GM12878 (cell line): ENCODE results near the gene SORCS2. TPM values are rescaled to one million over a fixed set of nuclear protein-coding genes. Genes with fewer than 3 reads are reported as not detected.

ENCODE experiments used
- ATAC-seq: fragments of 200-7000 bp; cut with Tn5 transposase; 3 replicates; pipeline ENCODE4 v1.9.1; 2020; ENCODE audit warnings: mild to moderate bottlenecking, moderate library complexity
- BruUV-seq: library from RNA; stranded (reverse); fragments of 400-500 nt; replicated peaks from 2 replicates; lab custom pipeline; 2021; lab: Mats Ljungman, UMichigan
- CTCF ChIA-PET: fragments of 300-600 bp; sonication (Branson Sonifier 250); formaldehyde crosslinking; extraction: SDS; loops from one replicate; lab custom pipeline; 2021; ENCODE audit warnings: inconsistent platforms; lab: Yijun Ruan, JAX
- POLR2A ChIA-PET: fragments of 350-600 bp; formaldehyde crosslinking; extraction: SDS; loops from one replicate; lab custom pipeline; 2021; ENCODE audit warnings: inconsistent platforms; lab: Charles Lee
- RAD21 ChIA-PET: fragments of 300-600 bp; sonication (Branson Sonifier 250); formaldehyde crosslinking; loops from one replicate; lab custom pipeline; 2023; ENCODE audit warnings: antibody characterized with exemption; ENCODE audit not compliant: unreplicated experiment; lab: Charles Lee
- SMC1A ChIA-PET: fragments of 300-600 bp; sonication (Branson Sonifier 250); formaldehyde crosslinking; loops from one replicate; lab custom pipeline; 2023; ENCODE audit not compliant: unreplicated experiment, uncharacterized antibody; lab: Charles Lee
- DNase-seq: peaks from one replicate; pipeline ENCODE4 v3.0.0-alpha.2; 2011; ENCODE audit warnings: low read depth, low spot score
- FAIRE-seq: peaks from 3 replicates; lab custom pipeline; 2011; peaks lifted over from hg19 to GRCh38; lab: Jason Lieb, UNC
- H2AFZ ChIP-seq: 2 replicates; pipeline ENCODE4 v1.6.0; 2011; ENCODE audit warnings: low read depth, low read length, control low read depth; ENCODE audit not compliant: control insufficient read depth
- H3K27ac ChIP-seq: 2 replicates; pipeline ENCODE4 v1.5.1; 2011; ENCODE audit warnings: control low read depth; ENCODE audit not compliant: control insufficient read depth, insufficient read depth
- H3K27me3 ChIP-seq, 2 experiments: replicated peaks in 1 of 2; 2 replicates each; pipeline versions ENCODE4 v1.6.0 to v1.6.1; 2011; ENCODE audit warnings: low read length in 1 of 2; ENCODE audit not compliant: control insufficient read depth in 2 of 2, insufficient read depth in 2 of 2
- H3K36me3 ChIP-seq, 2 experiments: 2 replicates each; pipeline ENCODE4 v1.5.1; 2011; ENCODE audit warnings: low read length in 1 of 2; ENCODE audit not compliant: control insufficient read depth in 2 of 2, insufficient read depth in 2 of 2
- H3K4me1 ChIP-seq: 2 replicates; pipeline ENCODE4 v1.6.1; 2011; ENCODE audit warnings: mild to moderate bottlenecking, low read length, moderate library complexity, mixed read lengths; ENCODE audit not compliant: control insufficient read depth, insufficient read depth
- H3K4me2 ChIP-seq: 2 replicates; pipeline ENCODE4 v1.6.0; 2011; ENCODE audit warnings: control low read depth; ENCODE audit not compliant: control insufficient read depth, insufficient read depth
- H3K4me3 ChIP-seq: fragments of 200-600 bp; sonication (generic); 2 replicates; pipeline ENCODE4 v1.5.1; 2016
- H3K79me2 ChIP-seq: 2 replicates; pipeline ENCODE4 v1.6.0; 2011; ENCODE audit warnings: low read length; ENCODE audit not compliant: control insufficient read depth, insufficient read depth
- H3K9ac ChIP-seq: 2 replicates; pipeline ENCODE4 v1.8.0; 2011; ENCODE audit warnings: low read length, control low read depth, mixed read lengths; ENCODE audit not compliant: control insufficient read depth, insufficient read depth
- H3K9me3 ChIP-seq: replicated peaks from 3 replicates; pipeline ENCODE4 v1.5.1; 2011; ENCODE audit warnings: mild to moderate bottlenecking, low read length; ENCODE audit not compliant: control insufficient read depth, insufficient read depth
- H4K20me1 ChIP-seq: 2 replicates; pipeline ENCODE4 v1.6.0; 2011; ENCODE audit not compliant: control insufficient read depth, insufficient read depth
- ATF2 ChIP-seq: IDR thresholded peaks from 2 replicates; pipeline ENCODE4 v1.6.1; 2012; ENCODE audit warnings: low read length, inconsistent platforms
- ATF7 ChIP-seq: fragments of 450-650 bp; IDR thresholded peaks from 2 replicates; pipeline ENCODE4 v1.6.1; 2016; ENCODE audit warnings: low read depth, mild to moderate bottlenecking
- CHD1 ChIP-seq: IDR thresholded peaks from 2 replicates; pipeline ENCODE4 v1.6.1; 2012; ENCODE audit warnings: low read depth, low read length, improper control_type of control experiment
- CREM ChIP-seq: IDR thresholded peaks from 2 replicates; pipeline ENCODE4 v1.6.1; 2014; ENCODE audit warnings: antibody characterized with exemption, low read depth
- DPF2 ChIP-seq: fragments of 450-650 bp; IDR thresholded peaks from 2 replicates; pipeline ENCODE4 v1.6.1; 2017; ENCODE audit warnings: mild to moderate bottlenecking
- IRF4 ChIP-seq: IDR thresholded peaks from 2 replicates; pipeline ENCODE4 v1.6.1; 2011; ENCODE audit warnings: low read depth, low read length
- MTA3 ChIP-seq: IDR thresholded peaks from 2 replicates; pipeline ENCODE4 v1.6.1; 2012; ENCODE audit warnings: low read length, inconsistent platforms, borderline replicate concordance
- NR2C1 ChIP-seq: fragments of 450-650 bp; IDR thresholded peaks from 2 replicates; pipeline ENCODE4 v1.6.1; 2017; ENCODE audit warnings: antibody characterized with exemption, mild to moderate bottlenecking, moderate library complexity
- SMAD1 ChIP-seq: fragments of 450-650 bp; IDR thresholded peaks from 2 replicates; pipeline ENCODE4 v1.6.1; 2018; ENCODE audit warnings: mild to moderate bottlenecking, low read depth; ENCODE audit not compliant: partially characterized antibody
- SUZ12 ChIP-seq: fragments of 200-600 bp; sonication (generic); IDR thresholded peaks from one replicate; pipeline ENCODE4 v1.6.1; 2018; ENCODE audit warnings: antibody characterized with exemption, mild to moderate bottlenecking; ENCODE audit not compliant: unreplicated experiment
- TBL1XR1 ChIP-seq: IDR thresholded peaks from 2 replicates; pipeline ENCODE4 v1.6.1; 2012; ENCODE audit warnings: low read depth, low read length, improper control_type of control experiment
- ZNF274 ChIP-seq: IDR thresholded peaks from one replicate; pipeline ENCODE4 v1.8.0; 2011; ENCODE audit not compliant: insufficient read length, insufficient read depth
- ZNF687 ChIP-seq: fragments of 450-650 bp; IDR thresholded peaks from 2 replicates; pipeline ENCODE4 v1.6.1; 2017; ENCODE audit warnings: mild to moderate bottlenecking, moderate library complexity
- WGBS: methylation state at CpG from one replicate; pipeline ENCODE4 v1.1.6; 2016; ENCODE audit warnings: low lambda C conversion rate; ENCODE audit not compliant: insufficient replicate concordance, insufficient coverage; ENCODE audit errors: missing lambda C conversion rate; 5-methylcytosine and 5-hydroxymethylcytosine counted together
- in situ Hi-C: fragments of 300-500 bp; cut with MboI; formaldehyde crosslinking; loops from 9 replicates; pipeline ENCODE4 v1.14.3; 2018; ENCODE audit warnings: mixed read lengths
- intact Hi-C: fragments of 100-400 bp; cut with micrococcal nuclease; formaldehyde crosslinking; loops from one replicate; pipeline ENCODE4 v1.14.2; 2022; ENCODE audit not compliant: unreplicated experiment
- polyA plus RNA-seq, 11 experiments: library from polyadenylated mRNA; depleted of rRNA in 4 of 11; unstranded in 6 of 11; stranded (reverse) in 5 of 11; fragments of >200 nt; fragmentation: Nextera tagmentation in 4 of 11; fragmentation: Illumina TruSeq in 1 of 11; extraction: Ambion mirVana in 4 of 11; extraction: Trizol in 1 of 11; gene quantifications; 1 replicate in 1 of 11; 2 replicates in 10 of 11; pipeline versions ENCODE4 v1.2.1 to v1.2.3, GENCODE V29; 2011 to 2016; ENCODE audit warnings: inconsistent platforms in 2 of 11, missing spikeins in 2 of 11, low read depth in 1 of 11
- total RNA-seq, 4 experiments: library from RNA; depleted of rRNA in 3 of 4; stranded (reverse); fragments of >200 nt in 3 of 4; fragmentation: Illumina TruSeq in 1 of 4; extraction: Trizol in 1 of 4; gene quantifications; 2 replicates each; pipeline versions ENCODE4 v1.2.1 to v1.2.3, GENCODE V29; 2013 to 2021

Gene SORCS2
- total and polyA plus RNA-seq, 10 of the 15 experiments (the other 5 are each of a cell fraction or from before 2014, with no cell fraction given): 0.01 to 0.15 (median 0.05) TPM; not detected in 5

GRCh38 chr4:7442574-7443162 is 250.3 kb downstream of the SORCS2 start:
- DNase-seq (no peak), ATAC-seq (no peak), FAIRE-seq (no peak)
- H2AFZ ChIP-seq: no peak overlapping the region
- no peaks in the 10 kb centered on the region for H4K20me1 ChIP-seq
- in situ Hi-C loops: no loop called here
- H3K9ac ChIP-seq: no peak overlapping the region
- H3K27ac ChIP-seq: no peak overlapping the region
- BruUV-seq: no TSS peak
- H3K4me3 ChIP-seq: no peak overlapping the region
- TF ChIP-seq ZNF274 (no peak), SUZ12 (no peak), MTA3 (no peak), SMAD1 (no peak), DPF2 (no peak)
- H3K79me2 ChIP-seq: no peaks in the 10 kb centered on the region
- H3K36me3 ChIP-seq: no peaks in the 10 kb centered on the region
- ChIA-PET CTCF (no interaction called here), RAD21 (no interaction called here), POLR2A (no interaction called here), SMC1A (no interaction called here)
- H3K4me2 ChIP-seq: no peak overlapping the region
- H3K4me1 ChIP-seq: no peaks in the 10 kb centered on the region
- no peaks in the 10 kb centered on the region for H3K27me3 ChIP-seq
- 1% methylated on average over 12 of the region's 15 CpGs for WGBS
- H3K9me3 ChIP-seq: no peaks in the 10 kb centered on the region
- intact Hi-C loops: no loop called here

- Histone ChIP-seq H3K4me3 (no peak overlapping the region), H3K27ac (no peak overlapping the region), H2AFZ (no peak overlapping the region), H3K9ac (no peak overlapping the region), H3K79me2 (no peaks in the 10 kb centered on the region), H3K4me2 (no peak overlapping the region), H3K27me3 (no peaks in the 10 kb centered on the region), H4K20me1 (no peaks in the 10 kb centered on the region), H3K36me3 (no peaks in the 10 kb centered on the region), H3K4me1 (no peaks in the 10 kb centered on the region), H3K9me3 (no peaks in the 10 kb centered on the region)
- DNase-seq: no peak
- POLR2A ChIA-PET: no interaction called here
- CTCF ChIA-PET: no interaction called here
- intact Hi-C loops (no loop called here), in situ Hi-C loops (no loop called here)
- FAIRE-seq: no peak
- WGBS: 10% methylated on average over 3 of the region's 3 CpGs
- SMC1A ChIA-PET: no interaction called here
- no TSS peak for BruUV-seq
- no peak for ATAC-seq
- RAD21 ChIA-PET: no interaction called here
- TF ChIP-seq IRF4 (no peak), NR2C1 (no peak), ZNF687 (no peak), CREM (no peak), ATF7 (no peak), DPF2 (no peak), CHD1 (no peak), ATF2 (no peak), TBL1XR1 (no peak)
These were observed 252.0 kb downstream of the SORCS2 start for GRCh38 chr4:7444314-7444713.
